ENCODE results near the gene CRYBG2.
"Not testable (repeated sequence)": the region's sequence is repeated elsewhere in the genome, so short reads cannot be mapped to it uniquely, and the experiment has no call there.

The CRYBG2 gene

GRCh38 chr1:26384076-26384475 lies 30.1 kb upstream of the CRYBG2 start:
- H3K4me3 ChIP-seq (ENCODE audit: low read depth, low read length), result no peak overlapping the region
- TF ChIP-seq, protein P1, sequence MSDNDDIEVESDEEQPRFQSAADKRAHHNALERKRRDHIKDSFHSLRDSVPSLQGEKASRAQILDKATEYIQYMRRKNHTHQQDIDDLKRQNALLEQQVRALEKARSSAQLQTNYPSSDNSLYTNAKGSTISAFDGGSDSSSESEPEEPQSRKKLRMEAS (IDR thresholded peaks at IDR 0.05; ENCODE audit: low read depth, low read length), result no peak
- TF ChIP-seq MYC (IDR thresholded peaks at IDR 0.05; ENCODE audit: low read depth, low read length), result no peak
- TF ChIP-seq POLR2A (IDR thresholded peaks at IDR 0.05; ENCODE audit: extremely low read depth, insufficient read length), result no peak
- TF ChIP-seq CTCF (IDR thresholded peaks at IDR 0.05; ENCODE audit: low read depth, low read length), result no peak
- DNase-seq (ENCODE audit: low read depth), result no peak

GRCh38 chr1:26378879-26379251 lies 24.9 kb upstream of the CRYBG2 start:
- TF ChIP-seq MYC (IDR thresholded peaks at IDR 0.05; ENCODE audit: low read depth, low read length) (no peak), CTCF (IDR thresholded peaks at IDR 0.05; ENCODE audit: low read depth, low read length) (no peak)
- TF ChIP-seq, protein P1 (IDR thresholded peaks at IDR 0.05; ENCODE audit: low read depth, low read length), result no peak
- H3K4me3 ChIP-seq (ENCODE audit: low read depth, low read length), result no peak overlapping the region
- DNase-seq (ENCODE audit: low read depth), result no peak

DNA sequence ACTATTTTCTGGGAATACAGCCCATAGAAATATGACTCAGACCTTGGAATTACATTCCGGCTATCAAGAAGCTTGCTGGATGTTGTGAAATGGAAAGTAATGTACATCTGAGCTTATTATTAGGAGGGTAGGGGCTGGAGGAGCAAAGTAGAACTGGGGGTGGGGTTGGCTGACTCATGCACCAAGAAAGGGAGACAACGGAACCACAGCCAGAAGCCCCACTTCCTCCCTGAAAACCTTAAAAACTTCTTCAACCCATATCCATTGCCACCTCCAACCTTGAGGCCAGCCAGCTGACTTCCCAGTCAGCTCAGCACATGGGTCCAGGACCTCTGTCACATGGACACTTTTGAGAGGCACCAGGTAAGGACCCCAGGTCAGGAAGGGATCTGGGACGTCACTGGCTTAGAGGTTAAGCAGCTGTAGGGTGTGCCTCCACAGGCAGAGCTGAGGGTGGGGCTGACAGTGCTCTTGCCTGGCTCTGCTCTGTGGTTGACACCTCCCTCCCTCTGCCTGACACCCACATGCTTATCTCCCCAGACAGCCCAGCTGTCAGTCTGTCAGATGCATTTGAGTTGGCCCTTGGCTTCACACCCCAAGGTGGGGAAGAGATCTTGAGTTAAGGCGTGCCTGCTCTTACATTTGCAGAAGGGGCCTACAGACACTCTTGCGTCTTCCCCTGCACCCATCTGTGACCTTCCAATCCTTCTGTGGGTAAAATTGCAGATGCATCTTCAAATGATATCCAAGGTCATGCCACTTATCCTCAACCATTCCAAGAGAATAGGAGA lies 24.4 kb upstream of the CRYBG2 start:
- DNase-seq (ENCODE audit: low read depth), result peak; percentile 96
- no peak for TF ChIP-seq POLR2A (IDR thresholded peaks at IDR 0.05; ENCODE audit: extremely low read depth, insufficient read length)
- TF ChIP-seq MYC (IDR thresholded peaks at IDR 0.05; ENCODE audit: low read depth, low read length), result peak; percentile 66
- no peak for TF ChIP-seq CTCF (IDR thresholded peaks at IDR 0.05; ENCODE audit: low read depth, low read length)
- TF ChIP-seq, protein P1 (IDR thresholded peaks at IDR 0.05; ENCODE audit: low read depth, low read length), result peak; percentile 85; the same call in 1 of the 2 replicates
- H3K4me3 ChIP-seq (ENCODE audit: low read depth, low read length), result peak overlapping the region; percentile 2

- DNase-seq (ENCODE audit: low read depth), result no peak
- no peak for TF ChIP-seq CTCF (IDR thresholded peaks at IDR 0.05; ENCODE audit: low read depth, low read length)
- no peak for TF ChIP-seq MYC (IDR thresholded peaks at IDR 0.05; ENCODE audit: low read depth, low read length)
- TF ChIP-seq POLR2A (IDR thresholded peaks at IDR 0.05; ENCODE audit: extremely low read depth, insufficient read length), result no peak
- TF ChIP-seq, protein P1 (IDR thresholded peaks at IDR 0.05; ENCODE audit: low read depth, low read length), result no peak
- H3K4me3 ChIP-seq (ENCODE audit: low read depth, low read length), result no peak overlapping the region
Measured at GRCh38 chr1:26376050-26376449, 22.1 kb upstream of the CRYBG2 start.

DNA sequence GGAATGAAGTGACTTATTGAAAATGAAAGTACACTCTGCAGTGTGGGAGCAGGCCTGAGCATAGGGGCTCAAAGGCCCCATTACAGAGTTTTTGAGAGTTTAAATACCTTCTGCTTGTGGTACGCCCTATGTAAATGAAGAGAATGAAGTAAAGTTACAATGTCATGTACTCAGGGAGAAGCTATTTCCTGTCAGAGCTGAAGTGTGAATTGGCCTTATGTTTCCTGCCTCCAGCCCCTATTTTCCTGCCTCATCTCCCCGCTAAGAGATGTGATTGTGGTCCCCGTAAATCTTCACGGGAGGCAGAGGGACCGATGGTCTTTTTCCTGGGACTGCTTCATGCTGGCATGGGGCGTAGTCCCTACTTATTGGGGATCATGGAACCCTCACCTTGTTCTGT lies 21.2 kb upstream of the CRYBG2 start:
- H3K4me3 ChIP-seq (ENCODE audit: low read depth, low read length), result no peak overlapping the region
- no peak for DNase-seq (ENCODE audit: low read depth)
- TF ChIP-seq POLR2A (IDR thresholded peaks at IDR 0.05; ENCODE audit: extremely low read depth, insufficient read length) (no peak), CTCF (IDR thresholded peaks at IDR 0.05; ENCODE audit: low read depth, low read length) (no peak), MYC (IDR thresholded peaks at IDR 0.05; ENCODE audit: low read depth, low read length) (no peak)
- TF ChIP-seq, protein P1 (IDR thresholded peaks at IDR 0.05; ENCODE audit: low read depth, low read length), result no peak

- not testable (repeated sequence) for H3K4me3 ChIP-seq (ENCODE audit: low read depth, low read length); DNase-seq (ENCODE audit: low read depth)
Measured at GRCh38 chr1:26374361-26374760, 20.4 kb upstream of the CRYBG2 start.
